MM.1S (cell line): ENCODE measurements around the gene PLEKHM3.
A peak's percentile ranks its signal among the peaks of the same experiment; 100 is the strongest.

Experiments used
- DNase-seq: peaks from one replicate; pipeline ENCODE4 v3.0.0-alpha.2; 2015
- H2AFZ ChIP-seq: fragments of 300-600 bp; sonication (generic); 2 replicates; pipeline ENCODE4 v1.6.0; 2016; ENCODE audit warnings: antibody characterized with exemption, low read length
- H3F3A ChIP-seq: fragments of 300-600 bp; sonication (generic); 2 replicates; pipeline ENCODE4 v1.6.1; 2016; ENCODE audit warnings: mild to moderate bottlenecking, antibody characterized with exemption, low read length, moderate library complexity, mixed read lengths; ENCODE audit not compliant: insufficient read depth
- H3K27ac ChIP-seq: fragments of 300-600 bp; sonication (generic); 2 replicates; pipeline ENCODE4 v1.5.1; 2016; ENCODE audit warnings: mild to moderate bottlenecking, low read length
- H3K27me3 ChIP-seq: fragments of 300-600 bp; sonication (generic); replicated peaks from 2 replicates; pipeline ENCODE4 v1.6.0; 2016; ENCODE audit warnings: low read length; ENCODE audit not compliant: insufficient read depth
- H3K36me3 ChIP-seq: fragments of 300-600 bp; sonication (generic); replicated peaks from 2 replicates; pipeline ENCODE4 v1.6.1; 2016; ENCODE audit warnings: mild to moderate bottlenecking, low read length, mixed read lengths; ENCODE audit not compliant: insufficient read depth
- H3K4me1 ChIP-seq: fragments of 300-600 bp; sonication (generic); 2 replicates; pipeline ENCODE4 v1.6.1; 2016; ENCODE audit warnings: low read length, mixed read lengths
- H3K4me2 ChIP-seq: fragments of 300-600 bp; sonication (generic); 2 replicates; pipeline ENCODE4 v1.6.0; 2016; ENCODE audit warnings: low read depth, low read length
- H3K4me3 ChIP-seq: fragments of 300-600 bp; sonication (generic); 2 replicates; pipeline ENCODE4 v1.5.1; 2016; ENCODE audit warnings: low read length, mixed read lengths
- H3K79me2 ChIP-seq: fragments of 300-600 bp; sonication (generic); 2 replicates; pipeline ENCODE4 v1.6.1; 2016; ENCODE audit warnings: mixed run types, low read length, mixed read lengths
- H3K9ac ChIP-seq: fragments of 300-600 bp; sonication (generic); 2 replicates; pipeline ENCODE4 v1.6.1; 2016; ENCODE audit warnings: low read length, mixed read lengths
- H3K9me2 ChIP-seq: fragments of 300-600 bp; sonication (generic); replicated peaks from 2 replicates; pipeline ENCODE4 v1.6.1; 2016; ENCODE audit warnings: mild to moderate bottlenecking, low read length, mixed read lengths; ENCODE audit not compliant: insufficient read depth
- H3K9me3 ChIP-seq: fragments of 300-600 bp; sonication (generic); replicated peaks from 2 replicates; pipeline ENCODE4 v1.6.1; 2016; ENCODE audit warnings: mild to moderate bottlenecking, low read length, mixed read lengths; ENCODE audit not compliant: insufficient read depth
- H4K20me1 ChIP-seq: fragments of 300-600 bp; sonication (generic); 2 replicates; pipeline ENCODE4 v1.6.1; 2016; ENCODE audit warnings: mild to moderate bottlenecking, low read length, moderate library complexity, mixed read lengths; ENCODE audit not compliant: insufficient read depth
- EZH2 ChIP-seq: fragments of 300-600 bp; sonication (generic); optimal IDR thresholded peaks from 2 replicates; pipeline ENCODE3; 2017; ENCODE audit warnings: low read depth, mild to moderate bottlenecking, antibody characterized with exemption, low read length, mixed read lengths
- EZH2phosphoT487 ChIP-seq: fragments of 300-600 bp; sonication (generic); IDR thresholded peaks from 2 replicates; pipeline ENCODE4 v1.6.1; 2018; ENCODE audit warnings: antibody characterized with exemption, low read length
- TF ChIP-seq, protein P1 (sequence below): fragments of 300-600 bp; sonication (generic); IDR thresholded peaks from 2 replicates; pipeline ENCODE4 v1.5.1; 2016; ENCODE audit warnings: antibody characterized with exemption, low read length, mixed read lengths

The PLEKHM3 gene

DNA sequence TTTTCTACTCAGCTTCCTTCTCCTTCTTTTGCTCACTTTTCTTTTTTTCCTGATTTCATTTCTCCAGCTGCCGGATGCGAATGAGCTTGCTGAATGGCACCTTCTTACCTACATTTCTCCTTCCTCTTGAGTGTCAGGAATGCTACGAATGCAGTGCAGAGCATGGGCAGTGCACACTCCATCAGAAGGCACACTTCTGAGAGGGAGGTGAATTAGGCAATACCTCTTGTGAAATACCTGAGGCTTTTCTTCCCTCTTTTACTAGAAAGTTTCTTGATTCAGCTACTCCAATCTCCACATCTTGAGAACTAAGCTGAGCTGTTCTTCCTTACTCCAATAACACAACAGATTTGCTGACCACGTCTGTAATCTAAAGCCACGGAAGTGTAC lies 51.1 kb downstream of the PLEKHM3 start:
- TF ChIP-seq EZH2: no peak
- TF ChIP-seq, protein P1, sequence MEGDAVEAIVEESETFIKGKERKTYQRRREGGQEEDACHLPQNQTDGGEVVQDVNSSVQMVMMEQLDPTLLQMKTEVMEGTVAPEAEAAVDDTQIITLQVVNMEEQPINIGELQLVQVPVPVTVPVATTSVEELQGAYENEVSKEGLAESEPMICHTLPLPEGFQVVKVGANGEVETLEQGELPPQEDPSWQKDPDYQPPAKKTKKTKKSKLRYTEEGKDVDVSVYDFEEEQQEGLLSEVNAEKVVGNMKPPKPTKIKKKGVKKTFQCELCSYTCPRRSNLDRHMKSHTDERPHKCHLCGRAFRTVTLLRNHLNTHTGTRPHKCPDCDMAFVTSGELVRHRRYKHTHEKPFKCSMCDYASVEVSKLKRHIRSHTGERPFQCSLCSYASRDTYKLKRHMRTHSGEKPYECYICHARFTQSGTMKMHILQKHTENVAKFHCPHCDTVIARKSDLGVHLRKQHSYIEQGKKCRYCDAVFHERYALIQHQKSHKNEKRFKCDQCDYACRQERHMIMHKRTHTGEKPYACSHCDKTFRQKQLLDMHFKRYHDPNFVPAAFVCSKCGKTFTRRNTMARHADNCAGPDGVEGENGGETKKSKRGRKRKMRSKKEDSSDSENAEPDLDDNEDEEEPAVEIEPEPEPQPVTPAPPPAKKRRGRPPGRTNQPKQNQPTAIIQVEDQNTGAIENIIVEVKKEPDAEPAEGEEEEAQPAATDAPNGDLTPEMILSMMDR: no peak
- no peak for TF ChIP-seq EZH2phosphoT487
- Histone ChIP-seq H3K4me3 (0 out of 2 replicates have a peak overlapping the region, but pooled peaks have one; percentile 25), H3K9me3 (no peaks in the 10 kb centered on the region), H3K27ac (peak overlapping the region; percentile 14; the same call in 1 of the 2 replicates), H3K79me2 (no peaks in the 10 kb centered on the region), H4K20me1 (no peaks in the 10 kb centered on the region), H3K27me3 (no peaks in the 10 kb centered on the region), H3K9me2 (no peaks in the 10 kb centered on the region), H3K4me1 (peaks cover 21% of the 10 kb centered on the region), H3K4me2 (peak overlapping the region; percentile 64), H3K36me3 (no peaks in the 10 kb centered on the region), H3K9ac (no peak overlapping the region), H3F3A (peaks cover 10% of the 10 kb centered on the region; the same call in 1 of the 2 replicates), H2AFZ (no peak overlapping the region)
- DNase-seq: no peak

DNA sequence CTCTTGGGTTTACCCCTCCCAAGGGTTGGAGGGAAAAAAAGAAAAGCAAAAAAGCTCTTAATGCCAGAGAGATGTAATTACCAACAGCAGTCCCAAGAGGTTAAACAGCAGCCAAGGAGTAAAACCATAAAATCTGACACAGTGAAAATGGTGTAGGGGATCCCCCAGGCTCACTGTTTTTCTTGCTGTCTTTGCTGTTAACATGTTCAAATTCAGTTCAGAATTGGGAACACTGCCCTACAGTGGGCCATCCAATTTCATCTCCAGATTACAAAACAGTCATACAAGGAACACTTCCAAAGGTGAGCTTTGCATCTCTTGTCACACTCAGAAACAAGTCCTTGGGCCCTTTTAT lies 54.5 kb downstream of the PLEKHM3 start:
- no peak for DNase-seq
- Histone ChIP-seq H3K27ac (no peak overlapping the region), H3K4me1 (peaks cover 21% of the 10 kb centered on the region)

DNA sequence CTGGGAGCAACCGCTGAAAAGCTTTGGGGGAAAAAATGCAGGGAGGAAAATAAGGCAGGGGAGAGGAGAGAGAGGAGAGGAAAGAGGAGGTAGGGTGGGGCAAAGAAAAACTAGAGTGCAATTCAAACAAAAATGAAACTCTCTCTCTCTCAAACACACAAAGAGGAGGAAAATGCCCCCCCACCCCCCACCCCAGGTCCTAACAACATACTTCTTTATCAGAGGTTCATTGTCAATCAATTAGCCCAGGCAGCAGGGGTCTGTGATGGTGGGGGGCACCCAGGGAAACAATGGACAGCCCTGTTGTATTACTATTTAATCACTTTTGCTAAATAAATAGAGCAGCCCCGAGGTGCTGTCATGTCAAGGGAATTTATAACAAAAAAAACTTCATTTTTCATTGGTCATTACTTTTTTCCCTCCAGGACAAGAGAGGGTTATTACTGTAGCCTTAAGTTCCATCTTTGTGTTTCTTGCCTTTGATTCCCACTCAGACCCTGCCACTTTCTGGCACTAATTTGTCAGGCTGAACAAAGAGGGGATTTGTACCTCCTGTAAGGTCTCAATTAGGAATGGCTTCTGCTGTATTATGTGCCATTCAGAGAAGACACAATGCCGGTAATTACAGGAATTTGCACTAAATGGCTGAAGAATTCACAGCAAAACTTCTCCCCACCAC lies 55.0 kb downstream of the PLEKHM3 start:
- H2AFZ ChIP-seq: no peak overlapping the region
- H3F3A ChIP-seq: peaks cover 10% of the 10 kb centered on the region; the same call in 1 of the 2 replicates
- no peak overlapping the region for H3K27ac ChIP-seq
- no peaks in the 10 kb centered on the region for H3K79me2 ChIP-seq
- no peaks in the 10 kb centered on the region for H4K20me1 ChIP-seq
- TF ChIP-seq, protein P1: no peak
- no peak for TF ChIP-seq EZH2phosphoT487
- TF ChIP-seq EZH2: no peak
- no peaks in the 10 kb centered on the region for H3K36me3 ChIP-seq
- no peak overlapping the region for H3K4me3 ChIP-seq
- no peak overlapping the region for H3K9ac ChIP-seq
- peaks cover 21% of the 10 kb centered on the region for H3K4me1 ChIP-seq
- H3K9me2 ChIP-seq: no peaks in the 10 kb centered on the region
- H3K9me3 ChIP-seq: no peaks in the 10 kb centered on the region
- no peak overlapping the region for H3K4me2 ChIP-seq
- DNase-seq: no peak
- no peaks in the 10 kb centered on the region for H3K27me3 ChIP-seq

More for the DNA sequence above, 54.5 kb downstream of the PLEKHM3 start:
- Histone ChIP-seq H3K9ac (no peak overlapping the region), H3K9me2 (no peaks in the 10 kb centered on the region), H3K4me2 (no peak overlapping the region), H3F3A (peaks cover 10% of the 10 kb centered on the region; the same call in 1 of the 2 replicates), H3K79me2 (no peaks in the 10 kb centered on the region), H4K20me1 (no peaks in the 10 kb centered on the region), H2AFZ (no peak overlapping the region), H3K36me3 (no peaks in the 10 kb centered on the region), H3K9me3 (no peaks in the 10 kb centered on the region), H3K27me3 (no peaks in the 10 kb centered on the region), H3K4me3 (no peak overlapping the region)
- TF ChIP-seq EZH2phosphoT487: no peak
- no peak for TF ChIP-seq EZH2
- TF ChIP-seq, protein P1: no peak
